Astrocyte (in vitro differentiated cells and primary cell): ENCODE measurements around the gene SUPT3H. TPM values are rescaled to one million over a fixed set of nuclear protein-coding genes. Genes with fewer than 3 reads are reported as not detected.

Experiments used
- DNase-seq: peaks from one replicate; pipeline ENCODE4 v3.0.0-alpha.2; 2010; ENCODE audit warnings: low read depth
- FAIRE-seq: peaks from 2 replicates; lab custom pipeline; 2011; peaks lifted over from hg19 to GRCh38; lab: Jason Lieb, UNC
- H2AFZ ChIP-seq: 2 replicates; pipeline ENCODE4 v1.6.0; 2012; ENCODE audit warnings: low read depth, low read length, inconsistent platforms
- H3K27ac ChIP-seq: 2 replicates; pipeline ENCODE4 v1.5.1; 2011; ENCODE audit warnings: low read depth, low read length, inconsistent platforms
- H3K27me3 ChIP-seq: 2 replicates; pipeline ENCODE4 v1.6.0; 2011; ENCODE audit warnings: low read length, inconsistent platforms; ENCODE audit not compliant: insufficient read depth
- H3K36me3 ChIP-seq: 2 replicates; pipeline ENCODE4 v1.5.1; 2011; ENCODE audit warnings: low read length, inconsistent platforms; ENCODE audit not compliant: insufficient read depth
- H3K4me1 ChIP-seq: 2 replicates; pipeline ENCODE4 v1.5.1; 2011; ENCODE audit warnings: low read length, inconsistent platforms; ENCODE audit not compliant: insufficient read depth
- H3K4me2 ChIP-seq: 2 replicates; pipeline ENCODE4 v1.6.0; 2012; ENCODE audit warnings: low read length, inconsistent platforms
- H3K4me3 ChIP-seq: 2 replicates; pipeline ENCODE4 v1.5.1; 2011; ENCODE audit warnings: low read depth, mild to moderate bottlenecking, low read length, inconsistent platforms; ENCODE audit not compliant: insufficient read depth
- H3K79me2 ChIP-seq: 2 replicates; pipeline ENCODE4 v1.6.0; 2012; ENCODE audit warnings: mild to moderate bottlenecking, low read length, inconsistent platforms; ENCODE audit not compliant: insufficient read depth
- H3K9ac ChIP-seq: 2 replicates; pipeline ENCODE4 v1.6.0; 2012; ENCODE audit warnings: mild to moderate bottlenecking, low read length, inconsistent platforms
- H3K9me3 ChIP-seq: 2 replicates; pipeline ENCODE4 v1.5.1; 2012; ENCODE audit warnings: low read depth, mild to moderate bottlenecking, low read length, inconsistent platforms; ENCODE audit not compliant: insufficient read depth
- H4K20me1 ChIP-seq: 2 replicates; pipeline ENCODE4 v1.6.0; 2012; ENCODE audit warnings: low read length, inconsistent platforms; ENCODE audit not compliant: insufficient read depth
- H3K27ac Mint-ChIP-seq: one replicate; pipeline ENCODE4 v1.8.0; 2021; ENCODE audit warnings: mild to moderate bottlenecking, mixed read lengths; ENCODE audit not compliant: unreplicated experiment
- H3K27me3 Mint-ChIP-seq: one replicate; pipeline ENCODE4 v1.8.0; 2021; ENCODE audit warnings: low read depth, mixed read lengths; ENCODE audit not compliant: unreplicated experiment
- H3K36me3 Mint-ChIP-seq: one replicate; pipeline ENCODE4 v1.8.0; 2021; ENCODE audit warnings: low read depth, mixed read lengths; ENCODE audit not compliant: unreplicated experiment
- H3K4me1 Mint-ChIP-seq: one replicate; pipeline ENCODE4 v1.8.0; 2021; ENCODE audit warnings: low read depth, mixed read lengths; ENCODE audit not compliant: unreplicated experiment
- H3K4me3 Mint-ChIP-seq: one replicate; pipeline ENCODE4 v1.8.0; 2021; ENCODE audit warnings: mild to moderate bottlenecking, moderate library complexity, mixed read lengths; ENCODE audit not compliant: unreplicated experiment
- H3K9me3 Mint-ChIP-seq: one replicate; pipeline ENCODE4 v1.8.0; 2021; ENCODE audit warnings: mild to moderate bottlenecking, mixed read lengths; ENCODE audit not compliant: unreplicated experiment
- EZH2 ChIP-seq: IDR thresholded peaks from 2 replicates; pipeline ENCODE4 v1.6.1; 2012; ENCODE audit warnings: mild to moderate bottlenecking, low read length, inconsistent platforms; ENCODE audit not compliant: insufficient read depth
- total RNA-seq: library from RNA; stranded (reverse); gene quantifications from 2 replicates; pipeline ENCODE4 v1.2.1, GENCODE V29; 2021
- TF ChIP-seq, protein P1 (sequence below): IDR thresholded peaks from 2 replicates; pipeline ENCODE4 v1.5.1; 2011; ENCODE audit warnings: low read depth, mild to moderate bottlenecking, inconsistent platforms, low read length, moderate library complexity; ENCODE audit not compliant: insufficient read depth

The SUPT3H gene
- total RNA-seq, 1 donor from 2014 or later, result 12.4 TPM

DNA sequence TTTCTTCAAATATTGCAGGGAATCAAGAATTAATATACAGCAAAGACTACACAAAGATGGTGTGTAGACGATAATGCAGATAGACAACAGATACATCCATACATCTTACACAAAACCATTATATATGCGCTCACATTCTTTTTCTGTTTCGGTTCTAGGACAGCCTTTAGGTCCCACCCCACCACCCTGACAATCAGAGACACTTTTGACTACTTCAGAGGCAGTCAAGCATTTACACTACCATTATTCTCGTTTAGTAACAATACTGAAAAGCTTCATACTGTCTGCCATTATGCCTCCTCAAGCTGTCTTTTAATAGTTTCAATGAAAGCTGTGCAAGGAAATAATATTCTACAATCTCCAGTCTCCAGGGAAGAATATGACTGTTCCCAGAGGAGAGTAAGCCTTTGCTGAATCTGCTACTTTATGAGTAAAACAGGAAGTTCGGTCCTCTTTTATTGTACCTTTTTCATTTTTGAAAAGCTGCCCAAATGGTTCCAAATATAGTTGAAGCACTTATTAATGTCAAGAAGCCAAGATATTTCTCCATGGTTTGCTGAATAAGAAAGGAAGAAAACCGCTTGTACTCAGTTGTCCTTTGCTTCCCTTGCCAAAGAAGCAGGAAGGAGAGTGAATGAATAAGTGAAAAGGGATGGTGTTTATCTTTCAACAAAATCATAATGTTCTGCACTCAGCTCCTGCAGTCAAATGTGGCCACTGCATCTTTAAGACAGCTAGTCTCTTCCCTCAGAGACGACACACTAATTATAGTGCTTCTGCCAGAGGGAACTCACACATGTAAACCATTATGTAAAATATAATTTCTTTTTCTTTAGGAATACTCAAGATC is 521.9 kb downstream of the SUPT3H start:
- Histone ChIP-seq H3K4me1 (peaks cover 5% of the 10 kb centered on the region), H3K9ac (no peak overlapping the region), H3K79me2 (no peaks in the 10 kb centered on the region), H3K27ac (no peak overlapping the region), H3K4me3 (no peak overlapping the region), H3K36me3 (no peaks in the 10 kb centered on the region), H3K9me3 (no peaks in the 10 kb centered on the region), H3K4me2 (peak overlapping the region; percentile 61), H4K20me1 (no peaks in the 10 kb centered on the region), H3K27me3 (no peaks in the 10 kb centered on the region), H2AFZ (peak overlapping the region; percentile 24)
- peaks cover 17% of the 10 kb centered on the region for H3K4me1 Mint-ChIP-seq
- FAIRE-seq (peak; percentile 37), DNase-seq (peak; percentile 84)
- H3K27ac Mint-ChIP-seq, result peak overlapping the region; percentile 43
- no peaks in the 10 kb centered on the region for H3K36me3 Mint-ChIP-seq
- no peaks in the 10 kb centered on the region for H3K27me3 Mint-ChIP-seq
- TF ChIP-seq EZH2, result no peak
- TF ChIP-seq, protein P1, sequence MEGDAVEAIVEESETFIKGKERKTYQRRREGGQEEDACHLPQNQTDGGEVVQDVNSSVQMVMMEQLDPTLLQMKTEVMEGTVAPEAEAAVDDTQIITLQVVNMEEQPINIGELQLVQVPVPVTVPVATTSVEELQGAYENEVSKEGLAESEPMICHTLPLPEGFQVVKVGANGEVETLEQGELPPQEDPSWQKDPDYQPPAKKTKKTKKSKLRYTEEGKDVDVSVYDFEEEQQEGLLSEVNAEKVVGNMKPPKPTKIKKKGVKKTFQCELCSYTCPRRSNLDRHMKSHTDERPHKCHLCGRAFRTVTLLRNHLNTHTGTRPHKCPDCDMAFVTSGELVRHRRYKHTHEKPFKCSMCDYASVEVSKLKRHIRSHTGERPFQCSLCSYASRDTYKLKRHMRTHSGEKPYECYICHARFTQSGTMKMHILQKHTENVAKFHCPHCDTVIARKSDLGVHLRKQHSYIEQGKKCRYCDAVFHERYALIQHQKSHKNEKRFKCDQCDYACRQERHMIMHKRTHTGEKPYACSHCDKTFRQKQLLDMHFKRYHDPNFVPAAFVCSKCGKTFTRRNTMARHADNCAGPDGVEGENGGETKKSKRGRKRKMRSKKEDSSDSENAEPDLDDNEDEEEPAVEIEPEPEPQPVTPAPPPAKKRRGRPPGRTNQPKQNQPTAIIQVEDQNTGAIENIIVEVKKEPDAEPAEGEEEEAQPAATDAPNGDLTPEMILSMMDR, result no peak
- H3K9me3 Mint-ChIP-seq, result no peaks in the 10 kb centered on the region
- no peak overlapping the region for H3K4me3 Mint-ChIP-seq

DNA sequence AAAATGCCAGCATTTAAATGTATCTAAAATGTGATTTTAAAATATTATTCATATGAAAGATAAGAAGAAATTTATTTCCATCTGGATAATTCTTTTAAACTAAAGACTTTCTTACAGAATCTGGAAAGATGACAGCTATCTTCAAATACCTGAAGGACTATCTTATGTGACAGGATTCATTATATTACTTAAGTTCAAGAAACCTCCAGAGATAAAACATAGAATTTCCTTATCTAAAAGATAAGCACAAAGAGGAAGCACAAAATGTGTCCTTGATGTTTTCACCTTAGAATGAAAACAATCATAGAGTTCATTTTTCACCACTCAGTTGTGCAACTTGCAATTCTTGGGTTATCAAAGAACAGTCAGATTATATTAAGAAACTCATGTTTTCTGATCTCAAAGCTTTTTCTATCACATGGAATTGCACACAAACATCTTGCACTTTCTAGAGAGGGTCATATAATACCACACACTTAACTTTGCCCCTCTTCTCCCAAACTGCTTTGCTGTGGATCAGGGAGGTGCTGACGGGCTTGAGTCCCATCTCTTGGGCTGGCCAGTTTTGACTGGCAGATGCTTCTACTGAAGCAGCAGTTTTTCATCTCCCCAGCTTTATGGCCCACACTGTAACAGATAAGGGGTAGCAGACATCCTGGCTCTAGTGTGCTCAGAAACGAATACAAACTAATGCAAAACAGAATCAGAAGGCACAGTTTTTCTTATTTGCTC is 522.9 kb downstream of the SUPT3H start:
- TF ChIP-seq EZH2, result no peak
- TF ChIP-seq, protein P1, result no peak
- H3K9me3 Mint-ChIP-seq, result no peaks in the 10 kb centered on the region
- Histone ChIP-seq H3K36me3 (no peaks in the 10 kb centered on the region), H3K27ac (no peak overlapping the region), H3K9ac (no peak overlapping the region), H3K4me2 (no peak overlapping the region), H2AFZ (no peak overlapping the region), H3K79me2 (no peaks in the 10 kb centered on the region), H3K27me3 (no peaks in the 10 kb centered on the region), H3K4me1 (peaks cover 5% of the 10 kb centered on the region), H3K9me3 (no peaks in the 10 kb centered on the region), H4K20me1 (no peaks in the 10 kb centered on the region), H3K4me3 (no peak overlapping the region)
- peaks cover 24% of the 10 kb centered on the region for H3K4me1 Mint-ChIP-seq
- no peak overlapping the region for H3K27ac Mint-ChIP-seq
- H3K4me3 Mint-ChIP-seq, result no peak overlapping the region
- H3K36me3 Mint-ChIP-seq, result no peaks in the 10 kb centered on the region
- no peaks in the 10 kb centered on the region for H3K27me3 Mint-ChIP-seq
- FAIRE-seq (peak; percentile 37), DNase-seq (no peak)
